CD1c-positive myeloid dendritic cell (primary cell): Measurements from ENCODE around the gene YEATS2.
"Not testable (repeated sequence)": the region's sequence is repeated elsewhere in the genome, so short reads cannot be mapped to it uniquely, and the experiment has no call there.

Experiments
- DNase-seq: peaks from one replicate; pipeline ENCODE4 v3.0.0-alpha.2; 2016; ENCODE audit errors: extremely low spot score

The YEATS2 gene

GRCh38 chr3:183697610-183698317, at the start of gene YEATS2:
TSS of gene YEATS2 (plus strand) at chr3:183697797. CDS start at chr3:183715163, 17,366 bp downstream.
- peak; percentile 85 for DNase-seq

- no peak for DNase-seq
Observed at GRCh38 chr3:183650554-183650953, 47.0 kb upstream of the YEATS2 start.

- no peak for DNase-seq
Observed at GRCh38 chr3:183653209-183654064, 44.2 kb upstream of the YEATS2 start.

GRCh38 chr3:183654727-183655126, 42.9 kb upstream of the YEATS2 start:
- no peak for DNase-seq

GRCh38 chr3:183662099-183662498, 35.5 kb upstream of the YEATS2 start:
- DNase-seq = no peak

- no peak for DNase-seq
Observed at GRCh38 chr3:183664913-183665381, 32.6 kb upstream of the YEATS2 start.

- DNase-seq = no peak
Observed at GRCh38 chr3:183680061-183680460, 17.5 kb upstream of the YEATS2 start.

GRCh38 chr3:183687705-183688104, 9.9 kb upstream of the YEATS2 start:
- no peak for DNase-seq

GRCh38 chr3:183688874-183689273, 8.7 kb upstream of the YEATS2 start:
- no peak for DNase-seq

- not testable (repeated sequence) for DNase-seq
Observed at GRCh38 chr3:183689621-183690020, 8.0 kb upstream of the YEATS2 start.

GRCh38 chr3:183690402-183690995, 7.1 kb upstream of the YEATS2 start:
- DNase-seq = no peak

- DNase-seq = no peak
Observed at GRCh38 chr3:183692436-183692835, 5.2 kb upstream of the YEATS2 start.

GRCh38 chr3:183695569-183696364, 1.8 kb upstream of the YEATS2 start:
- no peak for DNase-seq

GRCh38 chr3:183697123-183697609, 431 bp upstream of the YEATS2 start:
- no peak for DNase-seq

- DNase-seq = peak; percentile 48
Observed at GRCh38 chr3:183698318-183698751, 738 bp downstream of the YEATS2 start.

- DNase-seq = peak; percentile 69
Observed at GRCh38 chr3:183698756-183699155, 1.2 kb downstream of the YEATS2 start.

- peak; percentile 5 for DNase-seq
Observed at GRCh38 chr3:183699238-183699947, 1.8 kb downstream of the YEATS2 start.

- no peak for DNase-seq
Observed at GRCh38 chr3:183701744-183702143, 4.1 kb downstream of the YEATS2 start.

- not testable (repeated sequence) for DNase-seq
Observed at GRCh38 chr3:183703892-183704291, 6.3 kb downstream of the YEATS2 start.

GRCh38 chr3:183710231-183710630, 12.6 kb downstream of the YEATS2 start:
- no peak for DNase-seq

- DNase-seq = no peak
Observed at GRCh38 chr3:183711516-183711915, 13.9 kb downstream of the YEATS2 start.
